ENCODE measurements around the gene ESPN. TPM values are rescaled to one million over a fixed set of nuclear protein-coding genes. Genes with fewer than 3 reads are reported as not detected.

The ESPN gene
- total RNA-seq, 1 donor from 2014 or later, result 1.6 TPM

- peak; percentile 96 for TF ChIP-seq CTCF (IDR thresholded peaks at IDR 0.05; ENCODE audit: unreplicated experiment)
- Mint-ChIP-seq H3K4me3 (no peak overlapping the region), H3K4me1 (no peaks in the 10 kb centered on the region), H3K9me3 (no peaks in the 10 kb centered on the region), H3K27me3 (ENCODE audit: low read depth) (no peaks in the 10 kb centered on the region), H3K27ac (no peak overlapping the region), H3K36me3 (peaks cover 10% of the 10 kb centered on the region)
- peak; percentile 54 to 79 for DNase-seq (ENCODE audit: low spot score in 2 of 2, unreplicated experiment in 2 of 2)
Observed at GRCh38 chr1:6475381-6476133, 51.0 kb downstream of the ESPN start.

GRCh38 chr1:6476483-6476882 lies 51.9 kb downstream of the ESPN start:
- H3K4me3 Mint-ChIP-seq, result no peak overlapping the region
- H3K4me1 Mint-ChIP-seq, result no peaks in the 10 kb centered on the region
- H3K9me3 Mint-ChIP-seq, result no peaks in the 10 kb centered on the region
- H3K27ac Mint-ChIP-seq, result no peak overlapping the region
- TF ChIP-seq CTCF (IDR thresholded peaks at IDR 0.05; ENCODE audit: unreplicated experiment), result no peak
- no peak for DNase-seq (ENCODE audit: low spot score in 2 of 2, unreplicated experiment in 2 of 2)
- H3K27me3 Mint-ChIP-seq (ENCODE audit: low read depth), result no peaks in the 10 kb centered on the region
- peaks cover 10% of the 10 kb centered on the region for H3K36me3 Mint-ChIP-seq

GRCh38 chr1:6477039-6477820 lies 52.7 kb downstream of the ESPN start:
- no peak for TF ChIP-seq CTCF (IDR thresholded peaks at IDR 0.05; ENCODE audit: unreplicated experiment)
- Mint-ChIP-seq H3K36me3 (peaks cover 4% of the 10 kb centered on the region), H3K27ac (no peak overlapping the region), H3K27me3 (ENCODE audit: low read depth) (no peaks in the 10 kb centered on the region), H3K9me3 (no peaks in the 10 kb centered on the region), H3K4me1 (no peaks in the 10 kb centered on the region), H3K4me3 (no peak overlapping the region)
- no peak for DNase-seq (ENCODE audit: low spot score in 2 of 2, unreplicated experiment in 2 of 2)

- Mint-ChIP-seq H3K27ac (no peak overlapping the region), H3K36me3 (peaks cover 3% of the 10 kb centered on the region), H3K27me3 (ENCODE audit: low read depth) (peaks cover 6% of the 10 kb centered on the region), H3K9me3 (no peaks in the 10 kb centered on the region), H3K4me3 (no peak overlapping the region), H3K4me1 (peaks cover 12% of the 10 kb centered on the region)
- no peak for TF ChIP-seq CTCF (IDR thresholded peaks at IDR 0.05; ENCODE audit: unreplicated experiment)
- DNase-seq (ENCODE audit: low spot score in 2 of 2, unreplicated experiment in 2 of 2), result no peak
Observed at GRCh38 chr1:6481820-6482219, 57.2 kb downstream of the ESPN start.

GRCh38 chr1:6483017-6483760 lies 58.6 kb downstream of the ESPN start:
- H3K4me1 Mint-ChIP-seq, result peaks cover 12% of the 10 kb centered on the region
- peaks cover 2% of the 10 kb centered on the region for H3K36me3 Mint-ChIP-seq
- H3K27me3 Mint-ChIP-seq (ENCODE audit: low read depth), result peaks cover 6% of the 10 kb centered on the region
- no peak for DNase-seq (ENCODE audit: low spot score in 2 of 2, unreplicated experiment in 2 of 2)
- no peak overlapping the region for H3K27ac Mint-ChIP-seq
- TF ChIP-seq CTCF (IDR thresholded peaks at IDR 0.05; ENCODE audit: unreplicated experiment), result no peak
- H3K9me3 Mint-ChIP-seq, result no peaks in the 10 kb centered on the region
- H3K4me3 Mint-ChIP-seq, result peak overlapping the region; percentile 79

All from mesothelial cell of epicardium (in vitro differentiated cells).